LHCN-M2 (cell line): ENCODE data around the gene GHDC. TPM values are rescaled to one million over a fixed set of nuclear protein-coding genes. Genes with fewer than 3 reads are reported as not detected.
A peak's percentile ranks its signal among the peaks of the same experiment; 100 is the strongest.

ENCODE experiments used
- DNase-seq: peaks from one replicate; pipeline ENCODE4 v3.0.0-alpha.2; 2012; ENCODE audit warnings: low read depth
- total RNA-seq: library from RNA; depleted of rRNA; stranded (reverse); fragments of >200 nt; gene quantifications from 2 replicates; pipeline ENCODE4 v1.2.3, GENCODE V29; 2014

Gene GHDC
- total RNA-seq, 1 experiment from 2014 or later: 16.8 TPM

- DNase-seq: peak; percentile 57
Observed at GRCh38 chr17:42183741-42184711, 10.3 kb downstream of the GHDC start.

GRCh38 chr17:42182927-42183734, 11.2 kb downstream of the GHDC start:
- peak; percentile 36 for DNase-seq

- DNase-seq: no peak
Observed at GRCh38 chr17:42181851-42182207, 12.5 kb downstream of the GHDC start.

GRCh38 chr17:42180922-42181850, 13.1 kb downstream of the GHDC start, which contains the start of gene KCNH4:
Gene KCNH4, minus strand, starts transcription at chr17:42181142. Its CDS starts 197 bp downstream, at chr17:42180945.
- peak; percentile 65 for DNase-seq

- DNase-seq: no peak
Observed at GRCh38 chr17:42180411-42180921, 13.8 kb downstream of the GHDC start.

- DNase-seq: peak; percentile 17
Observed at GRCh38 chr17:42179911-42180410, 14.3 kb downstream of the GHDC start.

GRCh38 chr17:42179335-42179734, 15.0 kb downstream of the GHDC start:
- no peak for DNase-seq

GRCh38 chr17:42178817-42179216, 15.5 kb downstream of the GHDC start:
- DNase-seq: no peak

GRCh38 chr17:42177684-42178083, 16.6 kb downstream of the GHDC start:
- no peak for DNase-seq

GRCh38 chr17:42174126-42174783, 20.0 kb downstream of the GHDC start:
- DNase-seq: no peak

- DNase-seq: no peak
Observed at GRCh38 chr17:42171831-42172230, 22.5 kb downstream of the GHDC start.

GRCh38 chr17:42169351-42169750, 24.9 kb downstream of the GHDC start:
- no peak for DNase-seq

- DNase-seq: no peak
Observed at GRCh38 chr17:42167807-42168206, 26.5 kb downstream of the GHDC start.

GRCh38 chr17:42166196-42166763, 28.0 kb downstream of the GHDC start:
- no peak for DNase-seq

GRCh38 chr17:42165751-42166150, 28.5 kb downstream of the GHDC start:
- no peak for DNase-seq

GRCh38 chr17:42163696-42164407, 30.4 kb downstream of the GHDC start:
- DNase-seq: no peak

GRCh38 chr17:42163113-42163512, 31.2 kb downstream of the GHDC start:
- DNase-seq: no peak

- no peak for DNase-seq
Observed at GRCh38 chr17:42160531-42160910, 33.8 kb downstream of the GHDC start.

GRCh38 chr17:42159796-42160530, 34.3 kb downstream of the GHDC start:
- DNase-seq: no peak
